Measurements from ENCODE around the gene MICALL2.

DNA sequence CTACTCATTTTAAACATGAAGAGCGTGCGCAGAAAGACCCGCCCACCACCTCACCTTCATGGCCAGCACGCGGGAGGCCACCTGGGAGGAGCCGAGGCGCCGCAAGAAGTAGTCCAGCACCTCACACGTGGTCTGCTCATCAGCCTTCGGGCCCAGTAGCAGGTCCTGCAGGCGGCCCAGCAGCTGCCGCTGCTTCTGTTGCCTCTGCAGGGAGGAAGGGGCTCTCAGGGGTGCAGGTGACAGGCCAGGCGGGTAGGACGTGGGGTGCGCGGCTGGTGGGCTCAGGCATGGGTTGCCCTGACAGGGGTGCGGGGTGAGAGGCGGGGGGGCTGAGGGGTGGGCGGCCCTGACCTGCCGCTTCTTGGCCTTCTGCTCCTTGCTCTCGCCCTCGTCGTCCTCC is 27.3 kb upstream of the MICALL2 start:
- TF ChIP-seq ZNF311 (tag by site-specific recombination; IDR thresholded peaks at IDR 0.05; ENCODE audit: borderline replicate concordance) (no peak), ZSCAN16 (tag by site-specific recombination; IDR thresholded peaks at IDR 0.05) (no peak), ZNF48 (tag by site-specific recombination; IDR thresholded peaks at IDR 0.05) (no peak), TCF7L2 (IDR thresholded peaks at IDR 0.05; ENCODE audit: borderline replicate concordance, low read depth, low read length) (no peak), ZNF624 (tag by site-specific recombination; IDR thresholded peaks at IDR 0.05) (no peak), ZNF140 (tag by site-specific recombination; IDR thresholded peaks at IDR 0.05) (no peak), SCRT1 (tag by site-specific recombination; IDR thresholded peaks at IDR 0.05; ENCODE audit: borderline replicate concordance) (no peak)
- TF ChIP-seq, protein P1, sequence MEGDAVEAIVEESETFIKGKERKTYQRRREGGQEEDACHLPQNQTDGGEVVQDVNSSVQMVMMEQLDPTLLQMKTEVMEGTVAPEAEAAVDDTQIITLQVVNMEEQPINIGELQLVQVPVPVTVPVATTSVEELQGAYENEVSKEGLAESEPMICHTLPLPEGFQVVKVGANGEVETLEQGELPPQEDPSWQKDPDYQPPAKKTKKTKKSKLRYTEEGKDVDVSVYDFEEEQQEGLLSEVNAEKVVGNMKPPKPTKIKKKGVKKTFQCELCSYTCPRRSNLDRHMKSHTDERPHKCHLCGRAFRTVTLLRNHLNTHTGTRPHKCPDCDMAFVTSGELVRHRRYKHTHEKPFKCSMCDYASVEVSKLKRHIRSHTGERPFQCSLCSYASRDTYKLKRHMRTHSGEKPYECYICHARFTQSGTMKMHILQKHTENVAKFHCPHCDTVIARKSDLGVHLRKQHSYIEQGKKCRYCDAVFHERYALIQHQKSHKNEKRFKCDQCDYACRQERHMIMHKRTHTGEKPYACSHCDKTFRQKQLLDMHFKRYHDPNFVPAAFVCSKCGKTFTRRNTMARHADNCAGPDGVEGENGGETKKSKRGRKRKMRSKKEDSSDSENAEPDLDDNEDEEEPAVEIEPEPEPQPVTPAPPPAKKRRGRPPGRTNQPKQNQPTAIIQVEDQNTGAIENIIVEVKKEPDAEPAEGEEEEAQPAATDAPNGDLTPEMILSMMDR (tag by site-specific recombination; IDR thresholded peaks at IDR 0.05): no peak
- TF ChIP-seq, protein P2, sequence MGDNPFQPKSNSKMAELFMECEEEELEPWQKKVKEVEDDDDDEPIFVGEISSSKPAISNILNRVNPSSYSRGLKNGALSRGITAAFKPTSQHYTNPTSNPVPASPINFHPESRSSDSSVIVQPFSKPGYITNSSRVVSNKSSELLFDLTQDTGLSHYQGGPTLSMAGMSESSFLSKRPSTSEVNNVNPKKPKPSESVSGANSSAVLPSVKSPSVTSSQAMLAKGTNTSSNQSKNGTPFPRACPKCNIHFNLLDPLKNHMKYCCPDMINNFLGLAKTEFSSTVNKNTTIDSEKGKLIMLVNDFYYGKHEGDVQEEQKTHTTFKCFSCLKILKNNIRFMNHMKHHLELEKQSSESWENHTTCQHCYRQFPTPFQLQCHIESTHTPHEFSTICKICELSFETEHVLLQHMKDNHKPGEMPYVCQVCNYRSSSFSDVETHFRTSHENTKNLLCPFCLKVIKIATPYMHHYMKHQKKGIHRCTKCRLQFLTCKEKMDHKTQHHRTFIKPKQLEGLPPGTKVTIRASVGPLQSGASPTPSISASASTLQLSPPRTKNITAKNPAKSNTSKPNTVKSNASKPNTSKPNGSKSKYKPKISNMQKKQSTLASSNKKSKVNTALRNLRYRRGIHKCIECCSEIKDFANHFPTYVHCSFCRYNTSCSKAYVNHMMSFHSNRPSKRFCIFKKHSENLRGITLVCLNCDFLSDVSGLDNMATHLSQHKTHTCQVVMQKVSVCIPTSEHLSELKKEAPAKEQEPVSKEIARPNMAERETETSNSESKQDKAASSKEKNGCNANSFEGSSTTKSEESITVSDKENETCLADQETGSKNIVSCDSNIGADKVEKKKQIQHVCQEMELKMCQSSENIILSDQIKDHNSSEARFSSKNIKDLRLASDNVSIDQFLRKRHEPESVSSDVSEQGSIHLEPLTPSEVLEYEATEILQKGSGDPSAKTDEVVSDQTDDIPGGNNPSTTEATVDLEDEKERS (tag by site-specific recombination; IDR thresholded peaks at IDR 0.05): no peak

Data from HEK293 (cell line).